Germinal center (tissue), 1 donor: Measurements from ENCODE around the gene HINT1.
A peak's percentile ranks its signal among the peaks of the same experiment; 100 is the strongest.
"Not testable (repeated sequence)": the region's sequence is repeated elsewhere in the genome, so short reads cannot be mapped to it uniquely, and the experiment has no call there.

Experiments
- DNase-seq: peaks from one replicate; pipeline ENCODE4 v3.0.0; 2012; ENCODE audit warnings: mixed read lengths, low spot score

The HINT1 gene

DNA sequence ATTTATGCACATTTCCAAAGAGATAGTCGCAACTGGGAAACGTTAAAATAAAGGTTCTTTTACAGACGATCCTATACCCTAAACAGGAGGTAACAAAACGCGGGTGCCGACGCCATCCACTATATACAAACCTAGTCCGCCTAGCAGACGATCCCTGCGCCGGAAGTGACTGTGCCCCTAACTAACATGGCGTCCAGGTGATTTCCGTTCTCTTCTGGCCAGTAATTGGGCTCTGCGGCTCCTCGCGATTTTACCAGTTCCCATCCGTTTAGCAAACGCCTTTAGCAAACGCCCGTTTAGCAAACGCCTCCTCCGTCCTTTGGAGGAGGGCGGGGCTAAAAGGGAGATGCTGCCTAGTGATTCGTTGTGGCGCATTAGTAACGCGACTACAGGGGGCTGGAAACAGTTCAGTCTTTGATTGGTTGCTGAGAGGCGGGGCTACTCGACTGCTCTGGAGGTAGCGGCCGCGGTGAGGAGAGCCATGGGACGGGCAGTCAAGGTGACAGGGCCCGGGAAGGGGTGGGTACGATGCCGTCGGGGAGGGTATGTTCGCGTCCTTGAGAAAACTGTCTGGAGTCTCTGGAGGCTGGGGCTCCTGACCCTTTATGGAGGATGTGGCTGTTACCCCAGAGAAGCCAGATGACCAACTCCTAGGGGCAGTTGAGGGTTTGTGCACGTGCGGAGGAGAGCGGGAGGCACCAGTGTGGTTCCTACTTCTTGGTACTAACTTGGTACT lies 5.7 kb upstream of the HINT1 start, which contains the start of gene LYRM7:
LYRM7 (plus strand) TSS at position 405 of the 736 bp plus-strand sequence; CDS start at position 482, 77 bp downstream.
- DNase-seq: peak; percentile 94

DNA sequence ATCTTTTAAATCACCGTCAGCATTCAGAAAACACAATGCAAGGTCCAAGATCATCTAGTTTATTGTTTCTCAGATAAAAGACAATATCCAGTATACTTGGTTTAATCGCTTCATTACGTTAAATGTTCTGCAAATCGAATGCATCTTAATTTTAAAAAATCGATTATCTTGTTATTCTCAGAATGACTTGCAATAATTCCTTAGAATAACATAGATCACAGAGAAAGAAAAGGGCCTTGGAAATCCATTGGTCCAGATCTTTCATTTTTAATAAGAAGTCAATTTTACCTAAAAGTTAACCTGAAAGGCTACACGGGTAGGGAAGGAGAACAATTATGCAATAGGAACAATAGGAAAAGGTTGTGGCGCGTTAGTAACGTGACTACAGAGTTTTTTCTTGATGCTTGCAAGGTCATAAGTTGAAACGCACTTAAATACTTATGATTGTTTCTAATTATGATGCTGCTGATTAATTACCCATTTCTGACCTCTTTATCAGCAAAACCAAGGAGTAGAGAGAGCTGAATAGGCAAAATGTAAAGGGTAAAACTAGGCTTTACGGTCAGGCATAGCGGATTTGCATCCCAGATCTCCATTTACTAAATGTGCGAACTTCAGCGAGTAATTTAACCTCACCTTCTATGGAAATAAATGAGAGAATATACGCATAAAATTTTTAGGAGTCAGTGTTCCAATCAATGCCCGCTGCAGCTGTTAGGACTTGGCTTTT lies 4.9 kb upstream of the HINT1 start:
- DNase-seq: no peak

DNA sequence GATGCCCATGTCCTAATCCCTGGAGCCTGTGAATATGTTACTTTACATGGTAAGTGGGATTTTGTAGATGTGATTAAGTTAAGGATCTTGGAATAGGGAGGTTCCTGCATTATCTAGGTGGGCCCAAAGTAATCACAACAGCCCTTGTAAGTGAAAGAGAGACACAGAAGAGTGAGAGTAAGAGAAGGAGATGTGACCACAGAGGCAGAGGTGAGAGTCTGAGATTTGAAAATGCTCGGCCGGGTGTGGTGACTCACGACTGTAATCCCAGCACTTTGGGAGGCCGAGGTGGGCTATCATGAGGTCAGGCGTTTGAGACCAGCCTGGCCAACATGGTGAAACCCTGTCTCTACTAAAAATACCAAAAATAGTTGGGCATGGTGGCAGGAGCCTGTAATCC lies 2.6 kb upstream of the HINT1 start:
- DNase-seq: no peak

DNA sequence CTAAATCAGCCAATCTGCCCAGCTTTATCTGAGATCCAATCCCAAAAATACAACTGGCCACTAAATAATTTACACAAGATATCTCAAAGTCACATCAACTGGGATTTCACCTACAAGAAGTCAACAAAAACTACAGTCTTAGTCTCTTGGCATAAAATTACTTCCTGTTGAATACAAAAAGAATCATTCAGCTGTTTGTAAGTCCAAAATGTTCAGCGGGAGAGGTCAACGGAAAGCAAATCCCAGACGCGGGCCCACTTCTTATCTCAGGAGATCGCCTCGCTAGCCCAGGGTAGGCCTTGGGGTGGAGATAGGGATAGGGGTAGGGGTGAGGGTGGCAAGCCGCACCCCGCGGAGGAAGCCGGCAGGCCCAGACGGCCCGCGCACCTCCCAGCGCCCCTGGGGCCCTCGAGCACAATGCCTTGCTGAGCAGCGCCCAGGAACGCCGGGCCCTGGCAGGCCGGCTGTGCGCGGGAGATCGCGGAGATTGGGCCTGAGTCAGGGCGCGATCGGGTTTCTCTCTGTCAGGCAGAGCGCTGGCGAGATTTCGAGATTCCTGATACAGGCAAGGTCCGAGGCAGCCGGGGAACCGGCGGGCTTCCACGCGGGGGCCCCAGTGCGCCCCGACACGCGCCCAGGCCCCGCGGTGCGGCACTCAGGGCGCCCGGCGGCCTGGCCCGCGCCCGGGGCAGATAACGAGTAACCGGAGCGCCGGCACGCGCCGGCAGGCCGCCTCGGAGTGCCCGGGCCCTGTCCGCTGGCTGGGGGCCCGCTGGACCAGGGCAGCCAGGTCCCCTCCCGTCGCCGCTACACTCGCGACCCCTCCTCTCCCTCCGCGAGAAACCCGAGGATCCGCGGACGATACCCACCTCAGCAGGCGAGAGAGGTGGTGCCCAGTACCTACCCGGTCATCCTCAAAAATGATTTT lies 601 bp downstream of the HINT1 start:
- DNase-seq: peak; percentile 81

DNA sequence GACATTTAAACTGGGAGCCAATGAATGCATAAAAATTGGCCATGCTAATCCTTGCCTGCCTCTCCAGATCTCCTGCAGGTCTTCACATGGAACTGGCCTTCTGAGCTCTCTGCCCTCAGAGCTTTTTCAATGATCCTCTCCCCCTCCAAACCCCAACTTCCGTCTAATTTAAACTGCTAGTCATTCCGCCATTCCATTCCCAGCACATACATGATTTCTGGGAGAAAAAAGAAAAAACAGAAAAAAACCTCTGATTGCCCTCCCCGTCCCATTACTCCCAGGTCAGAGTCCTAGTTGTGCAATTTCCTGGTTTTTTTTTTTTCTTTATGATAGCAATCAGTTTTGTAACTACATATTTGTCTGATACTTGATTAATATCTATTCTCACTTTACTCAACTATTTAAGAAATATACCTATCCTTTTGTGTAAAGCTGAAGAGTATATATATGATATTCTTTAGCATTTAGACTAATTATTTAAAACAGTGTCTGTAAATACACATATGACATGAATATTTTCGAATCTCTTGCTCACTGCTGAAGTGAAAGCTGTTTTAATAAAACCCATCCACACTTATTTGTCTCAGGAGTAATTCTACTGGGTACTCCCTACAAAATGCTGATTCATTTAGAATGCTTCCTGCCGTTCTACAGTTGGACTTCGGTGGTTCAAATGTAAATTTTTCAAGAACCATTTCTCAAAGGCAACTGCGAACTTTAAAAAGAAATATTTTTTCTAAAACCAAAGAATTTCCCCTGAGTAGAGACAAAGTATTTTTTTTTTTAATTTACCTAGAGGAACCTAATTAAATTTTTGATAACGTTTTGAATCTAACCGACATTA lies 1.6 kb downstream of the HINT1 start:
- no peak for DNase-seq

DNA sequence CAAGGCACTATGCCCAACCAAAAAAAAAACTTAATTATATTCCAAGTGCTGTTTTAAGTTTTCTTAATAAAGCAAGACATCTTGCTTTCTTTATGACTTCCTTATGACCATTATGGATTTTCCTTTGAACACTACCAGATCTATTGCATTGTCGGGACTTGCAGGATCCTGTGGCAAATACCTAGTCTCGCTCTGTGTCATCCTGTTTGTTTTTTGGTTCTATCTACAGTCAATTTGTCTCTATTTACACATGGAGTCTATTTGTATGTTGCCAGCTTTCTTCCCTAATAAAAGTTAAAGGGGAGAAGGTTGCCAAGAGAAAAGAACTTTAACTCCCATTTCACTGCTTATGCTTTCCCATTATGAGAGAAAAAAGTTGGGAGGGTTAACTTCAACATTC lies 4.9 kb downstream of the HINT1 start:
- DNase-seq: no peak

DNA sequence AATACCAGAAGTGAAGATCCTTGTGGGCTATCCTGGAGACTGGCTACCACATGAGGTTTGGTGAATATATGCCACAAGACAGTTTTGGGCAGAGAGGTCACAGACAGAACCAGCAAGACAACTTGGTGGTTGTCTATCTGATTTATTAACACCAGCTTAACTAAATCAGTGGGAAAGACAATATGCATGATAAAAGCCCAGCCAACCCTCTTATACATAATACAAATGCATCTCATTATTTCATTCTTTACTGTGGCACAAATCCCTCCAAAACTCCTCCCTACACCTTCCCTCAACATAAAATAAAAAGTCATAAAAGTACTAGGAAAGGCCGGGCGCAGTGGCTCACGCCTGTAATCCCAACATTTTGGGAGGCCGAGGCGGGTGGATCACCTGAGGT lies 8.1 kb downstream of the HINT1 start:
- no peak for DNase-seq

DNA sequence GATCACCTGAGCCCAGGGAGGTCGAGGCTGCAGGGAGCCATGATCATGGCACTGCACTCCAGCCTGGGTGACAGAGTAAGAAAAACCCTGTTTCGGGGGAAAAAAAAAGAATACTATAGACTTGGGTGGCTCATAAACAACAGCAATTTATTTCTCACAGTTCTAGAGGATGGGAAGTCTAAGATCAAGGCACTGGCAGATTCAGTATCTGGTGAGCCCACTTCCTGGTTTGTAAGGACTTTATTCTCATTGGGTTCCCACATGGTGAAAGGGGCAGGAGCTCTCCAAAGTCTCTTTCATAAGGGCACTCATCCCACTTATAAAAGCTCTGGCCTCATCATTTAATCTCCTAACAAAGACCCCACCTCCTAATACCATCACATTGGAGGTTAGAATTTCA lies 8.7 kb downstream of the HINT1 start:
- DNase-seq: no peak

DNA sequence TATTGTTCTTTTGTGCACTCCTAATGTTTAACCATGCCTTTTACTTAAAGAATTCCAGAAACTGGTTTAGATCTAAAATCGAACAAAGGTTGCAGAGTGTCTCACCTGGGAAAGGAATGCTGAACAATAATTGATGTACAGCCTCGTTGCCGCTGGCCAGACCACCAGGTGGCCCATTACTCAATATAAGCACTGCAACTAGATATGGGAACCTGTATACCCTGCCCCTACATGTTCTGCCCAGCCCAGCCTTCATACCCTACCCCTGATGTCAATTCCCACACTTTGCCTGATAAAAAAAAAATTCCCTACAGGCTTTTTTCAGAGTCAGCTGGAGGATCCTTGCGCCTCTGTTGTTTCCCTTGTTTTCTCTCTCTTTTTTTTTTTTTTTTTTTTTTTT lies 13.8 kb downstream of the HINT1 start:
- DNase-seq: no peak

DNA sequence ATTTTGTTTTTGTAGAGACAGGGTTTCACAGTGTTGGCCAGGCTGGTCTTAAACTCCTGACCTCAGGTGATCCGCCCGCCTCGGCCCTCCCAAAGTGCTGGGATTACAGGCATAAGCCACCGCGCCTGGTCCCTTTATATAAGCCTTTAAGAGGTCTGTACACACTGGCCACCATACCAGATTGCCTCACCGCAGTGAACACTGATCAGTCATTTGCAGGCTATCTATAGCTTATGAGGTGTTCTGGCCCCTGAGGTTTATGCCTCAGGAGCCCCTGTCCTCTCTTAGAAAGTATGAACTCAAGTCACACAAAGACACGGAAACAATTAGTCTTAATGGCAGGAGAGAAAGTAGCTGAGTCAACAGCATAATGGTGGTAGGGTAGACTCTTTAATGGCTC lies 14.6 kb downstream of the HINT1 start:
- no peak for DNase-seq

DNA sequence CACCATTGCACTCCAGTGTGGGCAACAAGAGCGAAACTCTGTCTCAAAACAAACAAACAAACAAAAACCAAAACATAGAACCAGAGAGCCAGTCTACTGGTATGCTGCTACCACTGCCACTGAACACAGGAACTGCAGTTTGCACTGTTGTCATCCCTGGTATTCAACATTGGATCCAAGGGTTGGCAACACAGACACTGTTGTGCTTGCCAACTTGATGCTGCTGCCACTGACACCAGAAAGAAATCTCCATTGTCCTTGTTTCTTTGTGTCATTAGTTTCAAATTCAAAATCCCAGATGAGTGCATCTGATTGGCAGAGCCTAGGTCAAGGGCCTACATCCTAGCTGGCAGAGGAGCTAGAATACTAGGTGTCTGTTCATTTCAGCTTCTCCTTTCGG lies 16.2 kb downstream of the HINT1 start:
- no peak for DNase-seq

DNA sequence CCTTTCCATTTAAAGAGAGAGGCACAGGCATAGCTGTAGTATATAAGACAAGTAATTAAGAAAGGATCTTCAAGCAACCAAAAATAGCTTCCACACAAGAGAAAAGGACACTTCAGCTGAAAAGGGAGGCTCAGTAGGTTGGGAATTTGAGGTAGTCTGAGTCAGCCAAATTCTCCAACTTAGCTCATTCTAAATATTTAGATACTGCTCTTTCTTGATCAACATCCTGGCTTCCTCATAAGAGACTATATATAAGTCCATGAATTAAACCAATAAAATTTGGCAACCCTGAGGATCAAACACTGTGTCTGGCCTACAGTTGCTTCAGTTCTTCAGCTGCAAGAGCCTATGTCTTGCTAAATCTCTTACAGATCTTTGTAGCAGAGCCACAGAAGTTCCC lies 17.8 kb downstream of the HINT1 start:
- DNase-seq: no peak

DNA sequence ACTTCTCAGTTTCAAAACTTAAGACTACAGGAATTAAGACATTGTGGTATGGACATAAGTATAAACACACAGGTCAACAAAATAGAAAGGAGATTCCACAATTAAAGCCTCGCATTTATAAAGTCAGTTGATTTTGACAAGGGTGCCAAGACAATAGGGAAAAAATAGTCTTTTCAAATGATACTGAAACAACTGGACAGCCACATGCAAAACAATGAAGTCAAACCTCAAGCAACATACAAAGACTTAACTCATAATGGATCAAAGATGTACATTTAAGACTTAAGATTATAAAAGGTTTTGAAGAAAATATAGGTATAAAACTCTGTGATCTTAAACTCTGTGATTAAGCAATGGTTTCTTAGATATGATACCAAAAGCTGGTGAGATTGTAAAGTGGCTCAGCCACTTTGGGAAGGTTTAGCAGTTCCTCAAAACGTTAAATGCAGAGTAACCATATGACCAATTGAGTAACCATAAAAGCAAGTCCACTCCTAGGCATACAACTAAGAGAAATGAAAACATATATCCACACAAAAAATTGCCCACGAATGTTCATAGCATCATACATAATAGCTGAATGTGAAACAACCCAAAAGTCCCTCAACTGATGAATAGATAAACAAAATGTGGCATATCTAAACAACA lies 22.0 kb downstream of the HINT1 start:
- DNase-seq: no peak

DNA sequence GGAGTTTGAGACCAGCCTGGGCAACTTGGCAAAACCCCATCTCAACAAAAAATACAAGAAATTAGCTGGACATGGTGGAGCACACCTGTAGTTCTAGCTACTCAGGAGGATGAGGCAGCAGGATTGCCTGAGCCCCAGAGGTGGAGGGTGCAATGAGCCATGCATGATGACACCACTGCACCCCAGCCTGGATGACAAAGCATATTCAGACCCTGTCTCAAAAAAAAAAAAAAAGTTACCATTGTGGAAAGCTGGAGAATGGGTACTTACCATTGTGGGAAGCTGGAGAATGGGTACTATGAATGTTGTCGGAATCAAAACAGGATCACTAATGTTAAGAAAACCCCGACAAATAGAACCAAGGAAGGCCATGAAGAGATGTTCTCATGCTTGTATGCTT lies 25.7 kb downstream of the HINT1 start:
- no peak for DNase-seq

DNA sequence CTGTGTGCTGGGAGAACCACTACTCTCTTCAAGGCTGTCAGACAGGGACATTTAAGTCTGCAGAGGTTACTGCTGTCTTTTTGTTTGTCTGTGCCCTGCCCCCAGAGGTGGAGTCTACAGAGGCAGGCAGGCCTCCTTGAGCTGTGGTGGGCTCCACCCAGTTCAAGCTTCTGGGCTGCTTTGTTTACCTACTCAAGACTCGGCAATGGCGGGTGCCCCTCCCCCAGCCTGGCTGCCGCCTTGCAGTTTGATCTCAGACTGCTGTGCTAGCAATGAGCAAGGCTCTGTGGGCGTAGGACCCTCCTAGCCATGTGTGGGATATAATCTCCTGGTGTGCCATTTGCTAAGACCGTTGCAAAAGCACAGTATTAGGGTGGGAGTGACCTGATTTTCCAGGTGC lies 26.6 kb downstream of the HINT1 start:
- DNase-seq: not testable (repeated sequence)

DNA sequence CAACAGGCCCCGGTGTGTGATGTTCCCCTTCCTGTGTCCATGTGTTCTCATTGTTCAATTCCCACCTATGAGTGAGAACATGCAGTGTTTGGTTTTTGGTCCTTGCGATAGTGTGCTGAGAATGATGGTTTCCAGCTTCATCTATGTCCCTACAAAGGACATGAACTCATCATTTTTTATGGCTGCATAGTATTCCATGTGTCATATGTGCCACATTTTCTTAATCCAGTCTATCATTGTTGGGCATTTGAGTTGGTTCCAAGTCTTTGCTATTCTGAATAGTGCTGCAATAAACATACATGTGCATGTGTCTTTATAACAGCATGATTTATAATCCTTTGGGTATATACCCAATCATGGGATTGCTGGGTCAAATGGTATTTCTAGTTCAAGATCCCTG lies 32.0 kb downstream of the HINT1 start:
- DNase-seq: not testable (repeated sequence)

DNA sequence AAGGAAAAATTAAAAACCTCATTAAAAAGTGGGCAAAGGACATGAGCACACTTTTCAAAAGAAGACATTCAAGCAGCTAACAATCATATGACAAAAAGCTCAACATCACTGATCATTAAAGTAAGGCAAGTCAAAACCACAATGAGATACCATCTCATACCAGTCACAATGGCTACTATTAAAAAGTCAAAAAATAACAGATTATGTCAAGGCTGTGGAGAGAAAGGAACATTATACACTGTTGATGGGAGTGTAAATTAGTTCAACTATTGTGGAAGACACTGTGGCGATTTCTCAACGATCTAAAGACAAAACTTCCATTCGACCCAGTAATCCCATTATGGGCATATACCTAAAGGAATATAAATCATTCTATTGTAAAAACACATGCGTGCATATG lies 35.8 kb downstream of the HINT1 start:
- no peak for DNase-seq

DNA sequence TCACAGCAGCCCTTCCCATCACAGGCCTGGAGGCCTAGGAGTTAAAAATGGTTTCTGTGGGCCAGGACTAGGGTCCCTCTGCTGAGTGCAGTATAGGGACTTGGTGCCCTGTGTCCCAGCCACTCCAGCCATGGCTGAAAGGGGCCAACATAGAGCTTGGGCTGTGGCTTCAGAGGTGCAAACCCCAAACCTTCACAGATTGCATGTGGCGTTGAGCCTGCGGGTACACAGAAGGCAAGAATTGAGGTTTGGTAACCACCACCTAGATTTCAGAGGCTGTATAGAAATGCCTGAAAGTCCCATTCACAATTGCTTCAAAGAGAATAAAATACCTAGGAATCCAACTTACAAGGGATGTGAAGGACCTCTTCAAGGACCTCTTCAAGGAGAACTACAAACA lies 37.8 kb downstream of the HINT1 start:
- not testable (repeated sequence) for DNase-seq

DNA sequence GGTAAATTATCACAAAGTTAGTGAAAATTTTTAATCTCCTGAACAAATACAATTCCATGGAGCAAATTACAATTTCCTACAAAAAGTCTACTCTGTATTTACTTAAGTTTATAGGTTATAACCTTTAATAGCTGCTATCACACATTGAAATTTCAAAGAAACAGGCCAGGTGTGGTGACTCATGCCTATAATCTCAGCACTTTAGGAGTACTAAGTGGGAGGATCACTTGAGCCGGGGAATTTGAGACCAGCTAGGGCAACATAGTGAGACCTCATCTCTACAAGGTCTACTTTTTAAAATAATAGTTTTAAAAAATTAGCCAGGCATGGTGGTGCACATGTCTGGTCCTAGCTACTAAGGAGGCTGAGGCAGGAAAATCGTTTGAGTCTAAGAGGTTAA lies 50.3 kb downstream of the HINT1 start:
- no peak for DNase-seq

DNA sequence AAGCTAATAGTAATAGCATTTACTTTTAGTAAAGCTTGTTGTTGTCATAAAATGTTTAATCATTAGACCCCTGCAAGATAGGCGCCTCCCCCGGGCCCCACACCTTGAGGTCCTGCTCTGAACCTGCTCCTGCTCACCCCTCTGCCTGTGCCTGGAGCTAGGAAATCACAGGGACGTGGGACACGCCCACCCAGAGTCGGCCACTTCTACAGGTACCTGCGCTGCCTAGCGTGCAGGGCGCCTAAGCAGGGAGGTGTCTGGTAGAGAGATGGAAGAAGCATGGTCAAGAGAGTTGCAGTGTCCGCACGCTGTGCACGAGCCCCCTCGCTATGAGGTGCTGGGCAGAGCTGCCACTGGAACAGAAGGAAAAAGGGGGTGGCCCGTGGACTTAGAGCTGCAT lies 52.6 kb downstream of the HINT1 start:
- no peak for DNase-seq

DNA sequence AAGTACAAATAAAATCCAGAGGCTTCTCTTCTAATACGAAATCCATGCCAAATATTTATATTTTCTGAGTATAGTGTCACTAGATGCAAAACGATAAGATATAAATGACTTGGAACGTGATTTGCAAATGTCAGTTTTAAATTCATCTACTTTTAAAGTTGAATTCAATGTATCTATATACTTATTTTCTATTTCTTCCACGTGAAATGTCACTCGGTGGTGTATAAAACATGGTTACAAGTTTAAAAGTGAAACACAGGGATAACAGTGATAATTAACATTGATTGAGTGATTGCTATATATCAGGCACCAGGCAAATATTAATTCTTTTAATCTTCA lies 54.8 kb downstream of the HINT1 start:
- DNase-seq: no peak
